ENCODE data around the gene PCED1A. TPM values are rescaled to one million over a fixed set of nuclear protein-coding genes. Genes with fewer than 3 reads are reported as not detected.

The PCED1A gene
- total and polyA plus RNA-seq, 2 experiments from 2014 or later: 45.5 to 78.0 TPM

DNA sequence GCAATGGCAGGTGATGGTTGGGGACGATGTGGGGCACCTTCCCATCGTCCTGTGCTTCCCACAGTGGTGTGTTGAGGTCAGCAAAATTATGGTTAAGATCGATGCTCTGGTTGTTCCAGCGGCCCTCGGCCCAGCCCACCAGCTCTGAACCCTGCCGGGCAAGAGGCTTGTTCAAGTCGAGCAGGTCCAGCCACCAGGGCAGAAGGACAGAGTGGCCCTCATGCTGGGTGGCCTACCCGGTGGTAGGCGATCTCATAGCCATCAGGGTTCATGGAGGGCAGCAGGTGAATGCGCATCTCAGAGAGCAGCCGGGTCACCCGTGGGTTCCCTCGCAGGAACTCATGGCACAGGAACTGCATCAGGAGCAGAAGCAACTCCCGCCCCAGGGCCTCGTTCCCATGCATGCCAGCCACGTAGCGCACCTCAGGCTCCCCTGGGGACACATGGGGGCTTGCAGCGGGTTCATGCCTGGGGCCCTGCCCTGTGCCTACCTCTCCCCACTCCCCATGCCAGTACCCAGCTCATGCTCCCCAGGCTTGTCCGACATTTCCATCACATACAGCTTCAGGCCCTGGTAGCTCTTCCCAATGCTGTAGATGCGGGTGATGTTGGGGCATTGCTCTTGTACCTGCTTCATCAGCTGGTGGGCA, 44.3 kb downstream of the PCED1A start:
- H3K27ac ChIP-seq: no peak overlapping the region
- peaks cover 6% of the 10 kb centered on the region for H3K36me3 ChIP-seq
- H3K27me3 ChIP-seq: peaks cover 6% of the 10 kb centered on the region
- DNase-seq (ENCODE audit: low read depth in 1 of 2, low spot score in 1 of 2): no peak
- H3K4me3 ChIP-seq: no peak overlapping the region
- H3K4me1 ChIP-seq (ENCODE audit: low read depth): peaks cover 3% of the 10 kb centered on the region
- H3K9me3 ChIP-seq (ENCODE audit: low read depth): no peaks in the 10 kb centered on the region
- TF ChIP-seq, protein P1, sequence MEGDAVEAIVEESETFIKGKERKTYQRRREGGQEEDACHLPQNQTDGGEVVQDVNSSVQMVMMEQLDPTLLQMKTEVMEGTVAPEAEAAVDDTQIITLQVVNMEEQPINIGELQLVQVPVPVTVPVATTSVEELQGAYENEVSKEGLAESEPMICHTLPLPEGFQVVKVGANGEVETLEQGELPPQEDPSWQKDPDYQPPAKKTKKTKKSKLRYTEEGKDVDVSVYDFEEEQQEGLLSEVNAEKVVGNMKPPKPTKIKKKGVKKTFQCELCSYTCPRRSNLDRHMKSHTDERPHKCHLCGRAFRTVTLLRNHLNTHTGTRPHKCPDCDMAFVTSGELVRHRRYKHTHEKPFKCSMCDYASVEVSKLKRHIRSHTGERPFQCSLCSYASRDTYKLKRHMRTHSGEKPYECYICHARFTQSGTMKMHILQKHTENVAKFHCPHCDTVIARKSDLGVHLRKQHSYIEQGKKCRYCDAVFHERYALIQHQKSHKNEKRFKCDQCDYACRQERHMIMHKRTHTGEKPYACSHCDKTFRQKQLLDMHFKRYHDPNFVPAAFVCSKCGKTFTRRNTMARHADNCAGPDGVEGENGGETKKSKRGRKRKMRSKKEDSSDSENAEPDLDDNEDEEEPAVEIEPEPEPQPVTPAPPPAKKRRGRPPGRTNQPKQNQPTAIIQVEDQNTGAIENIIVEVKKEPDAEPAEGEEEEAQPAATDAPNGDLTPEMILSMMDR (IDR thresholded peaks at IDR 0.05; ENCODE audit: low read depth, low read length): no peak

DNA sequence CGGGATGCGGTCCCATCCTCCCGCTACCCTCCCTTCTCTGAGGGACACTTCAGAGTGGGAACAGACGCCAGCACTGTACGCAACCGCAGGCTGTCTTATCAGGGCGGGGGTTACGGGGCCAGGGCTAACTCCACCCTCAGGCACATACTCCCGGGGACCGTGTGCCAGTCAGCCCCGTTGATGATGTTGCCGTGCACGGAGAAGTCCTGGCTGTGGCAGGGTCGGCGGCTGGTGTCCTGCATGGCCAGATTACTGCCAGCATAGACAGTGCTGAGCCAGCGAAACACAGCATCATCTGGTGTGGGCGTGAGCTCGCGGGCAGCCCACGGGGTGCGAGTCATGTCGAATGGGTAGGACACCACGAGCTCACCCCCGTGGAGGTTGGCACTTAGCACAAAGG, 45.0 kb downstream of the PCED1A start:
- H3K27ac ChIP-seq: no peak overlapping the region

DNA sequence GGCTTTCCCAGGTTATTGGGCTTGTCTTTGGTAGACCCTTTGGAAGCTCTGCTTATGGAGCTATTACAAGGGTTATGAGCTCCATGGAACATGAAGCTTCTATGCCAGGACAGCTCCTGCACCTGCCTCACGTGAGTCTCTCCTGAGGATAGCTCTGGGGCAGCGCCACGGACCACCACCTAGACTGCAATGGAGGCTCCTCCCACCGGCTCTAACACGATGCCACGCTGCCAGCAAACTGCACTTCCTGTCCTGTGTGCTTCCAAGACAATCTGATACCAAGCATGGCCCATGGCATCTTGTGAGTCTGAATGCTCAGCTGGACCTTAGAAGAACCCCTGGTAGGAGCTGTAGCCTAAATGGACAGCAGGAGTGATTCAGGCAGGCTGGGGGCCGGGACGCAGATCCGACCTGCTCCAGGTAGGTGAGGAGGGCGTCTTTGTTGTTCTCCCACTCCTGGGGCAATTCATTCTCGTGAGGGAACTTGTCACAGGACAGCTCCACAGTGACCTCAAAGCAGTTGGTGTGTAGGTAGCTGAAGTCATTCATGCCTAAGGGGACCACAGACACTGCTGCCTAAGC, 45.5 kb downstream of the PCED1A start:
- Histone ChIP-seq H3K4me1 (ENCODE audit: low read depth) (peaks cover 3% of the 10 kb centered on the region), H3K9me3 (ENCODE audit: low read depth) (no peaks in the 10 kb centered on the region), H3K36me3 (peaks cover 6% of the 10 kb centered on the region), H3K4me3 (no peak overlapping the region), H3K27me3 (no peaks in the 10 kb centered on the region), H3K27ac (no peak overlapping the region)
- TF ChIP-seq, protein P1 (IDR thresholded peaks at IDR 0.05; ENCODE audit: low read depth, low read length): no peak
- DNase-seq (ENCODE audit: low read depth in 1 of 2, low spot score in 1 of 2): no peak

More for the DNA sequence above, 45.0 kb downstream of the PCED1A start:
- Histone ChIP-seq H3K9me3 (ENCODE audit: low read depth) (no peaks in the 10 kb centered on the region), H3K27me3 (no peaks in the 10 kb centered on the region), H3K4me3 (no peak overlapping the region), H3K4me1 (ENCODE audit: low read depth) (peaks cover 3% of the 10 kb centered on the region), H3K36me3 (peaks cover 6% of the 10 kb centered on the region)
- TF ChIP-seq, protein P1 (IDR thresholded peaks at IDR 0.05; ENCODE audit: low read depth, low read length): no peak
- DNase-seq (ENCODE audit: low read depth in 1 of 2, low spot score in 1 of 2): no peak

DNA sequence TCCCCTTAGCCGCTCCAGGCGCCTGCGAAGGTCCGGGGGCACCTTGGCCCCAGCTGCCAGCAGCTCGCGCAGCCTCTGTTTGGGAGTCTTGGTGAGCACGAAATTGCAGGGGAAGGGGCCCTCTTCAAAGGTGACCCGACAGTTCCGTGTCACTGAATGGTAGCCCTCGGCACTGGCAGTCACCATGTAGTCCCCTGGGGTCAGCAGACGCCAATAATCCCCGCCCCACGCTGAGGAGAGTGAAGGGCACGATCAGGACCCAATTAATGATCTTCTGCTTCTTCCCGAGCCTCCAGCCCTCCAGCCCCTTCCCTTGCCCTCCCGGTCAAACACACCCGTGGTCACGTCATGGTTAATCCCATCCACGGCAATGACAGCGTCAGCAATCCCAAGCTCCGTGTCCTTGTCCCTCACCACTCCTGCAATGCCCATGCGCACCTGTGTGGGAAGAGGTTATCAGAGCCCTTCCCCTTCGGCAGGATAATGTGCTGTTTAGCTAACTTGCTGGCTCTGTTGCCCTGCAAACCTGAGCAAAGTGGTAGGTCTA, 46.2 kb downstream of the PCED1A start:
- H3K36me3 ChIP-seq: peaks cover 6% of the 10 kb centered on the region
- no peak overlapping the region for H3K4me3 ChIP-seq
- H3K4me1 ChIP-seq (ENCODE audit: low read depth): no peaks in the 10 kb centered on the region
- DNase-seq (ENCODE audit: low read depth in 1 of 2, low spot score in 1 of 2): no peak
- TF ChIP-seq, protein P1 (IDR thresholded peaks at IDR 0.05; ENCODE audit: low read depth, low read length): no peak
- no peaks in the 10 kb centered on the region for H3K27me3 ChIP-seq
- no peaks in the 10 kb centered on the region for H3K9me3 ChIP-seq (ENCODE audit: low read depth)
- no peak overlapping the region for H3K27ac ChIP-seq

DNA sequence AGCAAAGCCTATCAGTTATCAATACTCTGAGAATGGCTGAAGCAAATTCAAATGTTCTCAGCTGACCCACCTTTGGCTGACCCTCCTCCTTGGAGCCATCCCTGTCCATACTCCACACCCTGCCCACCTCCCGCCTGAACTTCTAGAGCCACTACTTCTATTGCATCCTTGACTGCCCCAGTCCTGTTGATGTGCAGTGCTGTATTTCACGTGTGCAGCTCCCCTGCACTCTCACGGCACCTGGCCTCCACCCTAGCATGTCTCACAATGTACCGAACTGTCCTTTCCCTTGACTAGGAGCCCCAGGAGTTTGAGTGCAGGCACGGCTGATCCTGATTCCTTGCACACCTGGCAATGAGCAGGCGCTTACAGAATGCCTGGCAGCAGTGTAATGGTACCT, 47.0 kb downstream of the PCED1A start:
- no peak overlapping the region for H3K4me3 ChIP-seq
- no peaks in the 10 kb centered on the region for H3K4me1 ChIP-seq (ENCODE audit: low read depth)
- DNase-seq (ENCODE audit: low read depth in 1 of 2, low spot score in 1 of 2): no peak
- H3K9me3 ChIP-seq (ENCODE audit: low read depth): no peaks in the 10 kb centered on the region
- no peak overlapping the region for H3K27ac ChIP-seq
- peaks cover 6% of the 10 kb centered on the region for H3K36me3 ChIP-seq
- H3K27me3 ChIP-seq: no peaks in the 10 kb centered on the region
- TF ChIP-seq, protein P1 (IDR thresholded peaks at IDR 0.05; ENCODE audit: low read depth, low read length): no peak

Other genes starting within 250 kb of the PCED1A start
- gene NOP56, start 188.0 kb downstream of the PCED1A start, total RNA-seq: 109 and 140 TPM in 2 replicates
- 262 and 285 TPM in 2 replicates for gene NOP56, start 188.0 kb downstream of the PCED1A start, polyA plus RNA-seq
- gene IDH3B, start 176.4 kb downstream of the PCED1A start, total RNA-seq: 216 and 266 TPM in 2 replicates
- gene IDH3B, start 176.4 kb downstream of the PCED1A start, polyA plus RNA-seq: 211 and 244 TPM in 2 replicates
- gene EBF4, start 147.9 kb downstream of the PCED1A start, total RNA-seq: 14.8 and 24.2 TPM in 2 replicates
- 18.8 and 28.4 TPM in 2 replicates for gene EBF4, start 147.9 kb downstream of the PCED1A start, polyA plus RNA-seq
- gene CPXM1, start 40.0 kb downstream of the PCED1A start, total RNA-seq: 72.1 and 129 TPM in 2 replicates
- gene CPXM1, start 40.0 kb downstream of the PCED1A start, polyA plus RNA-seq: 98.5 and 181 TPM in 2 replicates
- not detected in 2 replicates for gene C20orf141, start 25.7 kb downstream of the PCED1A start, total RNA-seq
- gene C20orf141, start 25.7 kb downstream of the PCED1A start, polyA plus RNA-seq: not detected in 2 replicates
- not detected in 2 replicates for gene TMEM239, start 24.3 kb downstream of the PCED1A start, total RNA-seq
- 0.04 TPM in 1 of 2 replicates, not detected in the other for gene TMEM239, start 24.3 kb downstream of the PCED1A start, polyA plus RNA-seq
- 49.1 and 51.5 TPM in 2 replicates for gene VPS16, start 90 bp upstream of the PCED1A start, total RNA-seq
- 44.5 and 60.4 TPM in 2 replicates for gene VPS16, start 90 bp upstream of the PCED1A start, polyA plus RNA-seq
- 44.0 and 45.1 TPM in 2 replicates for gene PTPRA, start 32.8 kb upstream of the PCED1A start, total RNA-seq
- 55.6 and 69.4 TPM in 2 replicates for gene PTPRA, start 32.8 kb upstream of the PCED1A start, polyA plus RNA-seq
- 5.3 TPM in 1 of 2 replicates, not detected in the other for gene GNRH2, start 203.0 kb upstream of the PCED1A start, total RNA-seq
- gene GNRH2, start 203.0 kb upstream of the PCED1A start, polyA plus RNA-seq: 0.24 TPM in 1 of 2 replicates, not detected in the other
- gene MRPS26, start 205.4 kb upstream of the PCED1A start, total RNA-seq: 129 and 133 TPM in 2 replicates
- 159 and 164 TPM in 2 replicates for gene MRPS26, start 205.4 kb upstream of the PCED1A start, polyA plus RNA-seq
- not detected in 2 replicates for gene OXT, start 231.0 kb upstream of the PCED1A start, total RNA-seq
- gene OXT, start 231.0 kb upstream of the PCED1A start, polyA plus RNA-seq: not detected in 2 replicates
- gene AVP, start 244.1 kb upstream of the PCED1A start, total RNA-seq: not detected in 2 replicates
- not detected in 2 replicates for gene AVP, start 244.1 kb upstream of the PCED1A start, polyA plus RNA-seq